Neural cell (in vitro differentiated cells): ENCODE results near the gene IFFO2.

ENCODE experiments used
- EZH2 ChIP-seq: fragments of 200-600, 300-800 bp; shearing (Covaris generic), sonication (generic); IDR thresholded peaks from 2 replicates; pipeline ENCODE4 v1.6.1; 2014; ENCODE audit warnings: antibody characterized with exemption, low read length, borderline replicate concordance, mild to moderate bottlenecking; ENCODE audit not compliant: insufficient read depth, poor library complexity, severe bottlenecking
- MXI1 ChIP-seq: fragments of 450-650 bp; conservative IDR thresholded peaks from 2 replicates; pipeline ENCODE4 v1.6.1; 2014; ENCODE audit warnings: antibody characterized with exemption, mild to moderate bottlenecking; ENCODE audit not compliant: poor library complexity, severe bottlenecking
- SMC3 ChIP-seq: fragments of 450-650 bp; conservative IDR thresholded peaks from 2 replicates; pipeline ENCODE4 v1.6.1; 2014; ENCODE audit warnings: antibody characterized with exemption, mild to moderate bottlenecking, moderate library complexity; ENCODE audit not compliant: poor library complexity
- TAF1 ChIP-seq: IDR thresholded peaks from 2 replicates; pipeline ENCODE4 v1.6.1; 2012; ENCODE audit warnings: low read depth
- TF ChIP-seq, protein P1 (sequence below): fragments of 450-650 bp; IDR thresholded peaks from 2 replicates; pipeline ENCODE4 v1.5.1; 2014; ENCODE audit warnings: antibody characterized with exemption, mild to moderate bottlenecking, moderate library complexity; ENCODE audit not compliant: poor library complexity, severe bottlenecking
- TF ChIP-seq, protein P2 (sequence below): IDR thresholded peaks from 2 replicates; pipeline ENCODE4 v1.6.1; 2012; ENCODE audit warnings: borderline replicate concordance

DNA sequence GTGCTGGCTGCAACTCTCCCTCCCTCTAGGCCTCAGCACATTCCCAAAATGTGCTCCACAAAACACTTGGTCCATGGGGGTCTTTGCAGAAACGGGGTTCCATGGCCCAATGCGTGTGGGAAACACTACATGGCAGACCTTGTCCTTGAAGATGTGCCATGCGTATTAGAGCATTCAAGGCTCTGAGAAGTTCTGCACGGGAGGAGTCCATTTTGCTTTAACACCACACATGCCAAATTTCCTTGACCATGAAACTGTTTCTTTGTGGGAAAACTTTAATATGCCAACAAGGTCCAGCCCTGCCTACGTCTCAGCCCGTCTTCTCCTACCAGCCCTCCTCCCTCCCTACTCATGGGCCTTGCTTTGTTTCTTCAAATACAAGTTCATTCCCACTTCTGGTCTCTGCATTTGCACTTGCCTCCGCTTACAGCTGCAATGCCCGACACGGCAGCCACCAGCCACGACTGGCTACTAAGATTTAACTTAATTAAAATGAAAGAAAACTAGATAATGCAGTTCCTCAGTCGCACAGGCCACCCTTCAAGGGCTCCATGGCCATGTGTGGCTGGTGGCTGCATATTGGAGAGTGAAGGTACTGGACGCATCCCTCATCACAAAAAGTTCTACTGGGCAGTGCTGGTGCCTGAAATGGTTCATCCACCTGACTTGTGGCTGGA is 77.8 kb downstream of the IFFO2 start:
- TF ChIP-seq TAF1 (no peak), EZH2 (no peak), MXI1 (no peak), SMC3 (no peak)
- TF ChIP-seq, protein P1, sequence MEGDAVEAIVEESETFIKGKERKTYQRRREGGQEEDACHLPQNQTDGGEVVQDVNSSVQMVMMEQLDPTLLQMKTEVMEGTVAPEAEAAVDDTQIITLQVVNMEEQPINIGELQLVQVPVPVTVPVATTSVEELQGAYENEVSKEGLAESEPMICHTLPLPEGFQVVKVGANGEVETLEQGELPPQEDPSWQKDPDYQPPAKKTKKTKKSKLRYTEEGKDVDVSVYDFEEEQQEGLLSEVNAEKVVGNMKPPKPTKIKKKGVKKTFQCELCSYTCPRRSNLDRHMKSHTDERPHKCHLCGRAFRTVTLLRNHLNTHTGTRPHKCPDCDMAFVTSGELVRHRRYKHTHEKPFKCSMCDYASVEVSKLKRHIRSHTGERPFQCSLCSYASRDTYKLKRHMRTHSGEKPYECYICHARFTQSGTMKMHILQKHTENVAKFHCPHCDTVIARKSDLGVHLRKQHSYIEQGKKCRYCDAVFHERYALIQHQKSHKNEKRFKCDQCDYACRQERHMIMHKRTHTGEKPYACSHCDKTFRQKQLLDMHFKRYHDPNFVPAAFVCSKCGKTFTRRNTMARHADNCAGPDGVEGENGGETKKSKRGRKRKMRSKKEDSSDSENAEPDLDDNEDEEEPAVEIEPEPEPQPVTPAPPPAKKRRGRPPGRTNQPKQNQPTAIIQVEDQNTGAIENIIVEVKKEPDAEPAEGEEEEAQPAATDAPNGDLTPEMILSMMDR: no peak
- TF ChIP-seq, protein P2, sequence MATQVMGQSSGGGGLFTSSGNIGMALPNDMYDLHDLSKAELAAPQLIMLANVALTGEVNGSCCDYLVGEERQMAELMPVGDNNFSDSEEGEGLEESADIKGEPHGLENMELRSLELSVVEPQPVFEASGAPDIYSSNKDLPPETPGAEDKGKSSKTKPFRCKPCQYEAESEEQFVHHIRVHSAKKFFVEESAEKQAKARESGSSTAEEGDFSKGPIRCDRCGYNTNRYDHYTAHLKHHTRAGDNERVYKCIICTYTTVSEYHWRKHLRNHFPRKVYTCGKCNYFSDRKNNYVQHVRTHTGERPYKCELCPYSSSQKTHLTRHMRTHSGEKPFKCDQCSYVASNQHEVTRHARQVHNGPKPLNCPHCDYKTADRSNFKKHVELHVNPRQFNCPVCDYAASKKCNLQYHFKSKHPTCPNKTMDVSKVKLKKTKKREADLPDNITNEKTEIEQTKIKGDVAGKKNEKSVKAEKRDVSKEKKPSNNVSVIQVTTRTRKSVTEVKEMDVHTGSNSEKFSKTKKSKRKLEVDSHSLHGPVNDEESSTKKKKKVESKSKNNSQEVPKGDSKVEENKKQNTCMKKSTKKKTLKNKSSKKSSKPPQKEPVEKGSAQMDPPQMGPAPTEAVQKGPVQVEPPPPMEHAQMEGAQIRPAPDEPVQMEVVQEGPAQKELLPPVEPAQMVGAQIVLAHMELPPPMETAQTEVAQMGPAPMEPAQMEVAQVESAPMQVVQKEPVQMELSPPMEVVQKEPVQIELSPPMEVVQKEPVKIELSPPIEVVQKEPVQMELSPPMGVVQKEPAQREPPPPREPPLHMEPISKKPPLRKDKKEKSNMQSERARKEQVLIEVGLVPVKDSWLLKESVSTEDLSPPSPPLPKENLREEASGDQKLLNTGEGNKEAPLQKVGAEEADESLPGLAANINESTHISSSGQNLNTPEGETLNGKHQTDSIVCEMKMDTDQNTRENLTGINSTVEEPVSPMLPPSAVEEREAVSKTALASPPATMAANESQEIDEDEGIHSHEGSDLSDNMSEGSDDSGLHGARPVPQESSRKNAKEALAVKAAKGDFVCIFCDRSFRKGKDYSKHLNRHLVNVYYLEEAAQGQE: no peak
